Mucosa of rectum (tissue), 2 donors: ENCODE measurements around the gene ARID1B.
A peak's percentile ranks its signal among the peaks of the same experiment; 100 is the strongest.
"Not testable (repeated sequence)": the region's sequence is repeated elsewhere in the genome, so short reads cannot be mapped to it uniquely, and the experiment has no call there.

ENCODE experiments used
- H3K27ac ChIP-seq, 2 donors: one replicate each; pipeline ENCODE4 v1.7.0; 2013; ENCODE audit warnings: inconsistent platforms in 2 of 2, low read depth in 2 of 2, low read length in 2 of 2
- H3K27me3 ChIP-seq, 2 donors: one replicate each; pipeline ENCODE4 v1.7.0; 2013; ENCODE audit warnings: low read length in 2 of 2; ENCODE audit not compliant: control insufficient read depth in 2 of 2, insufficient read depth in 2 of 2
- H3K36me3 ChIP-seq, 2 donors: one replicate each; pipeline ENCODE4 v1.7.0; 2013; ENCODE audit warnings: low read length in 2 of 2; ENCODE audit not compliant: control insufficient read depth in 2 of 2, insufficient read depth in 2 of 2
- H3K4me1 ChIP-seq, 2 donors: one replicate each; pipeline ENCODE4 v1.7.0; 2013; ENCODE audit warnings: low read length in 2 of 2, mild to moderate bottlenecking in 1 of 2; ENCODE audit not compliant: control insufficient read depth in 2 of 2, insufficient read depth in 2 of 2
- H3K4me3 ChIP-seq, 2 donors: one replicate each; pipeline ENCODE4 v1.7.0; 2013; ENCODE audit warnings: low read length in 2 of 2
- H3K9ac ChIP-seq, 2 donors: one replicate each; pipeline ENCODE4 v1.7.0; 2013; ENCODE audit warnings: low read length in 2 of 2, low read depth in 1 of 2, mild to moderate bottlenecking in 1 of 2
- H3K9me3 ChIP-seq, 2 donors: one replicate each; pipeline ENCODE4 v1.7.0; 2013; ENCODE audit warnings: low read length in 2 of 2; ENCODE audit not compliant: control insufficient read depth in 2 of 2
- donor health status: healthy.
- donor health status: Normal muscosa, but diverticular disease.

Gene ARID1B

DNA sequence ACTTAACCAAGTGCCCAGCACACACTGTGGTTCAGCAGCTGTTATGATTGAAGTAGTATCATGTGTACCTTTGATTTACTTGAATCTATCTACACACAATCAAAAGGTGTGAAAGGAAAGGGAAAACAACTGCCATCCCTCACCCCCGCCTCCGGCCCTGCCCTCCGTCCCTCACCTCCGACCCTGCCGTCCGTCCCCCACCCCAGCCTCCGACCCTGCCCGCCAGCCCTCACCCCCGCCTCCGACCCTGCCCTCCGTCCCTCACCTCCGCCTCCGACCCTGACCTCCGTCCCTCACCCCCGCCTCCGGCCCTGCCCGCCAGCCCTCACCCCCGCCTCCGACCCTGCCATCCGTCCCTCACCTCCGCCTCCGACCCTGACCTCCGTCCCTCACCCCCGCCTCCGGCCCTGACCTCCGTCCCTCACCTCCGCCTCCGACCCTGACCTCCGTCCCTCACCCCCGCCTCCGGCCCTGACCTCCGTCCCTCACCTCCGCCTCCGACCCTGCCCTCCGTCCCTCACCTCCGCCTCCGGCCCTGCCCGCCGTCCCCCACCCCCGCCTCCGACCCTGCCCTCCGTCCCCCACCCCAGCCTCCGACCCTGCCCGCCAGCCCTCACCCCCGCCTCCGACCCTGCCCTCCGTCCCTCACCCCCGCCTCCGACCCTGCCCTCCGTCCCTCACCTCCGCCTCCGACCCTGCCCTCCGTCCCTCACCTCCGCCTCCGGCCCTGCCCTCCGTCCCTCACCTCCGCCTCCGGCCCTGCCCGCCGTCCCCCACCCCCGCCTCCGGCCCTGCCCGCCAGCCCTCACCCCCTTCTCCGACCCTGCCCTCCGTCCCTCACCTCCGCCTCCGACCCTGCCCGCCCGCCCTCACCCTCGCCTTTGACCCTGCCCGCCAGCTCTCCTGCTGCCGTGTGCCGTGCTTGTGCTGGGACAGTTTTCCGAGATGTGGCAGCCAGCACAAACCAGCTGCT, 370.2 kb downstream of the ARID1B start:
- H3K36me3 ChIP-seq: peaks cover 15 to 27% of the 10 kb centered on the region in 2 donors
- H3K9ac ChIP-seq, H3K27me3 ChIP-seq, H3K27ac ChIP-seq, H3K4me3 ChIP-seq, H3K4me1 ChIP-seq, H3K9me3 ChIP-seq: not testable (repeated sequence)

DNA sequence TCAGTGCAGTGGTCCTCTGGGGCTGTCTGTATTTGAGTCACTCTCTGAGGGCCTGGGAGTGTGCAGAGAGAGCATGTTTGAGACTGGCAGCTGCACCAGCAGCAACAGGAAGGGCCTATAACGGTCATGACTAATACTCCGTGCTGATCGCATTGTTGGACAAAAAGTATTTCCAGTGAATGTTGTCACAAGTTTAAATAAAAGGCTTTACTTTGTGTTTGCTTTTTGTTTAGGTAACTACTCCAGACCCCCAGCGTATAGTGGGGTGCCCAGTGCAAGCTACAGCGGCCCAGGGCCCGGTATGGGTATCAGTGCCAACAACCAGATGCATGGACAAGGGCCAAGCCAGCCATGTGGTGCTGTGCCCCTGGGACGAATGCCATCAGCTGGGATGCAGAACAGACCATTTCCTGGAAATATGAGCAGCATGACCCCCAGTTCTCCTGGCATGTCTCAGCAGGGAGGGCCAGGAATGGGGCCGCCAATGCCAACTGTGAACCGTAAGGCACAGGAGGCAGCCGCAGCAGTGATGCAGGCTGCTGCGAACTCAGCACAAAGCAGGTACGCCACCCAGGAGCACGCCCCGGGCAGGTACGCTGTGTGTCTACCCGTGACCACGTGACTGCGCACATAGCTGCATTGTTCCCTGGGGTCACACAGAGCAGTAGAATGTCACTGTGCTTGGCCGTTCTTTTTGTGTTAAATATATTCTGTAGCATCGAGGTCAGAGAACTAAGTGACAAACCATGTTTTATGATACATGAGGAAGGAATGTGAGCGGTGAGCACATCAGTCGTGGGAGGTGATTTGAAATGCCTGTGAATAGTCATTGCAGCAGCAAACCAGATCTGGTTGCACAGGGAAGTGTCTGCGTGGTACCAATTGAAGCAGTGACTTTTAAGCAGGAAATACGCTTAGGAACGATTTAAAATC, 371.5 kb downstream of the ARID1B start:
- Histone ChIP-seq H3K9ac (no peak overlapping the region), H3K4me1 (peaks cover 3% of the 10 kb centered on the region in 2 donors), H3K27me3 (no peaks in the 10 kb centered on the region), H3K27ac (peak overlapping the region in 1 of 2 donors; percentile 20), H3K9me3 (no peaks in the 10 kb centered on the region), H3K4me3 (no peak overlapping the region), H3K36me3 (peaks cover 15 to 30% of the 10 kb centered on the region in 2 donors)

DNA sequence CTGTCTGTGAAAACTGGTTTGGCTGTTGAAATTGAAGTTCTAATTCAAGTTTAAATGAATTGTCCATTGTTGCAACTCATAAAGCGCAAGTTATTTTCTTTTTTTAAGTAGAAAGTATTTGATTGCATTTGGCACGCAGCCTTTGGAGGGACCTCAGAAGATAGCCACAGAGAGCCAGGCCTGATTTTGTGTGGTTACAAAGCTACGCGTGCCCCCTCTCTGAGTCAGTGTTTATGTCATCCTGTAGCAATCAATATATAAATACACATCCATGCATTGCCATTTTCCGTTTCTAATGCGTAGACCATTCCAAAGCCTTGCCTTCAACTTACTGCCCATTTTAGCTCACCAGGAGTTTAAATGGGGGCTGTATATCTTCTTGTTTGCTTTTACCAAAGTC, 372.9 kb downstream of the ARID1B start:
- Histone ChIP-seq H3K36me3 (peaks cover 16 to 33% of the 10 kb centered on the region in 2 donors), H3K4me3 (no peak overlapping the region), H3K27ac (no peak overlapping the region), H3K27me3 (no peaks in the 10 kb centered on the region), H3K4me1 (peaks cover 3% of the 10 kb centered on the region in 2 donors), H3K9ac (no peak overlapping the region), H3K9me3 (no peaks in the 10 kb centered on the region)

DNA sequence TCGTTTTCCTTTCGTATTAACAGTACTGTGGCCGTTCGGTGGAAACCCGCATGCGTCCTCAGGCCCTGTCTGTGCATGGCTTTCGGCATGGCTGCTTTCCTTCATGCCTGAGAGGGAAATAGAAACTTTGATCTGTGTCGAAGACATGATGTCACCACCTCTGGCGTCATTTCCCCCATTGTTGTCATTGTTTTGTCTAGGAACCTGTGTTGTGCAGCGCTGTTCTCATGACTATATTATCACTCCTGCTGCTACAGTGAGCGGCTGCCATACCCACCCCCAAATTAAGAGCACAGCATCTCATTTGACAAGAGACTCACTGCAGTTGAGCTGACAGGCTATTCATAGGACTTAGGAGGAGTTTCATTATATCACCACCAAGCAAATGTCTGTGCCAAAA, 373.9 kb downstream of the ARID1B start:
- H3K36me3 ChIP-seq: peaks cover 18 to 34% of the 10 kb centered on the region in 2 donors
- no peak overlapping the region for H3K9ac ChIP-seq
- H3K27me3 ChIP-seq: no peaks in the 10 kb centered on the region
- H3K4me3 ChIP-seq: no peak overlapping the region
- no peaks in the 10 kb centered on the region for H3K9me3 ChIP-seq
- H3K4me1 ChIP-seq: no peaks in the 10 kb centered on the region
- H3K27ac ChIP-seq: no peak overlapping the region

DNA sequence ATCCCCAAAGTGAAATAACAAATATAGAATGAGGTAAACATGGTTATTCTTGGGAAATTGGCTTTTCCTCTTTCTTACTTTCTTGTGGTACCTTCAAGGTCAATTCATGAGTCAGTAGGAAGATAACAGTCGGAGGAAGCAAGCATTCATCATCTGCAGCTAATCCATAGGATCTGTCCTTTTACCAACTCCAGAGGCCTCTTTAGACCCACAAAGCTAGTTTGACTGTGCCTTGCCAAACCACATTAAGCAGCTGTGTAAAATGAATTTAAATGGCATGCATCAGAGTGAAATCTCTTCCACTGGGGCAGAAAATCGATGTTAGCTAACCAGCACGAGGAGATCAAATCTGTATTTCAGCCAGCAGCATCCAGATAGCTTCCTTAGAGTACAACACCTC, 374.8 kb downstream of the ARID1B start:
- no peak overlapping the region for H3K9ac ChIP-seq
- H3K9me3 ChIP-seq: no peaks in the 10 kb centered on the region
- H3K27ac ChIP-seq: no peak overlapping the region
- H3K4me1 ChIP-seq: no peaks in the 10 kb centered on the region
- H3K4me3 ChIP-seq: no peak overlapping the region
- peaks cover 22 to 40% of the 10 kb centered on the region in 2 donors for H3K36me3 ChIP-seq
- H3K27me3 ChIP-seq: no peaks in the 10 kb centered on the region

DNA sequence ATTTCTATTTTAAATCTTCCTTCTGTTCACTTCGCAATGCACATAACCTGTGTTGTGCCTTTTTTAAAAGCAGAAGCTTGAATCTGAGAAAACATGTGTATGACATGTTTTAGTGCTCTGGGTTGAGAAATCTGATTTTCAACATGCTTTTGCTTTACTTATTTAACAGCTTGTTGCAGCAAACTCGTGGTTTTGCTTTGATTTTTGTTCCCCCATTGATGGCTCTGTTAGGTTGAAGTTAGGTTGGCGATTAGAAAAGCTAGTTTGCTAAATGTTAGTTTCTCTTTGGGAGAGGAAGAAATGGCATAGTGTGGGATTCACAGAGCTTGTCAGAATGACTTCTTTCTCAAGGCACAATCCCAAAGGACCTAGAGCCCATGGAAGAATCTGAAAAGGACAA, 375.4 kb downstream of the ARID1B start:
- no peak overlapping the region for H3K4me3 ChIP-seq
- H3K27me3 ChIP-seq: no peaks in the 10 kb centered on the region
- H3K27ac ChIP-seq: no peak overlapping the region
- H3K9me3 ChIP-seq: no peaks in the 10 kb centered on the region
- H3K9ac ChIP-seq: no peak overlapping the region
- peaks cover 24 to 43% of the 10 kb centered on the region in 2 donors for H3K36me3 ChIP-seq
- no peaks in the 10 kb centered on the region for H3K4me1 ChIP-seq

DNA sequence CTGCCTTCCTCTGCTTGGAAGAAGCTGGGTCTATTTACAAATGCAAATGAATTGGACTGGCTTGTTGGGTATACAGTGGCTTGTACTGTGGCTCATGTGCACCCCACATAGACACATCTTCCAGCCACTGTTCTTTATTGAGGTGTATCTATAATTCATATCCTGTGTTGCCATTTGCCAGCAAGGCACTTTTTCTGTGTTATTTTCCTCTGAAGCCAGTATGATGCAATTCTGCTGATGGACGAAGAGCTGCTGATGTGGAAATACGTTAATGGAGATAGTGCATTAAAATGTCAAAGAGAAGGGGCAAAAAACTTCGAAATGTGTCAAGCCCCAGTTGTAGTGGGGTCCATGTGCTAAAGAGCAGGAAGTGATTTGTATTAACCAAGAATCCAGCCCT, 378.6 kb downstream of the ARID1B start:
- no peaks in the 10 kb centered on the region for H3K4me1 ChIP-seq
- H3K9me3 ChIP-seq: no peaks in the 10 kb centered on the region
- no peak overlapping the region for H3K27ac ChIP-seq
- H3K9ac ChIP-seq: no peak overlapping the region
- peaks cover 13 to 27% of the 10 kb centered on the region in 2 donors for H3K36me3 ChIP-seq
- H3K27me3 ChIP-seq: no peaks in the 10 kb centered on the region
- H3K4me3 ChIP-seq: no peak overlapping the region

DNA sequence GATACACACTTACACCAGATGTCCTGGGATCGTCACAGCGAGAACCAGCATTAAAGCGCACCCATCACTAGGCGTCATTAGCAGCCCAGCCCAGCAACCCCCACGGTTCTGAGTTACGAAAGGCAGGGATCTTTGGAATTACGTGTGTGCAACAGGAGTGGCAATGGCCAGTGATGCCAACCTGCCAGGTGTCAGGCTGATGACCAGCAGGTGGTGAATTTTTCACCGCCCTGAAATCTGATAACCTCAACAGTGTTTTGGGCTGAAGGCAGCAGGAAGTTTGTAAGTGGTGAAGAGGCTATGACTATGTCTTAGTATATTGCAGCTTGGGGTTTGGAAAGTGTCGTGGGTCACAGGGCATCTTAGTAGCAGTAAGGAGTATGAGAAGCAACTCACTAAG, 380.1 kb downstream of the ARID1B start:
- Histone ChIP-seq H3K4me3 (no peak overlapping the region), H3K27ac (no peak overlapping the region), H3K36me3 (peaks cover 9 to 19% of the 10 kb centered on the region in 2 donors)

DNA sequence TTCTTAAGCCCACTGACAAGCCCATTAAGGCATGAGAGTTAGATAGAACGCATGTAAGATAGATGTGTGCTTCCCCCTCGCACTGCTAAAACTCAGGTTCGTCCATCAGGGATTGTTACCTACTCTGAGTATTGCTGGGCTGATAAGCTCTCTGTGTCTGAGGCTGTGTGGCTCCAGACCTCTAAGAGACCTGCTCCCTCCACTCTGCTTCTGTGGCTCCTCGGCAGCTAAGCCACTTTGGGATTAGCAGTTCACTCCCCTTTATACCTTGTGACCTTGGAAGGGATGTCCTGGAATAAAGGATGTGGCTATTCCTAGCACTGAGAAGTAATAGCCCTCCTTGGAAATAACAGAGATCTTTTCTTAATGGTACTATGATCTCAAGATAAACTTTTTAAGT, 381.3 kb downstream of the ARID1B start:
- Histone ChIP-seq H3K4me1 (no peaks in the 10 kb centered on the region), H3K36me3 (peaks cover 9 to 17% of the 10 kb centered on the region in 2 donors), H3K9me3 (no peaks in the 10 kb centered on the region), H3K27me3 (no peaks in the 10 kb centered on the region), H3K27ac (no peak overlapping the region), H3K9ac (no peak overlapping the region), H3K4me3 (no peak overlapping the region)

More for the DNA sequence above, 380.1 kb downstream of the ARID1B start:
- H3K27me3 ChIP-seq: no peaks in the 10 kb centered on the region
- no peaks in the 10 kb centered on the region for H3K9me3 ChIP-seq
- no peaks in the 10 kb centered on the region for H3K4me1 ChIP-seq
- no peak overlapping the region for H3K9ac ChIP-seq

DNA sequence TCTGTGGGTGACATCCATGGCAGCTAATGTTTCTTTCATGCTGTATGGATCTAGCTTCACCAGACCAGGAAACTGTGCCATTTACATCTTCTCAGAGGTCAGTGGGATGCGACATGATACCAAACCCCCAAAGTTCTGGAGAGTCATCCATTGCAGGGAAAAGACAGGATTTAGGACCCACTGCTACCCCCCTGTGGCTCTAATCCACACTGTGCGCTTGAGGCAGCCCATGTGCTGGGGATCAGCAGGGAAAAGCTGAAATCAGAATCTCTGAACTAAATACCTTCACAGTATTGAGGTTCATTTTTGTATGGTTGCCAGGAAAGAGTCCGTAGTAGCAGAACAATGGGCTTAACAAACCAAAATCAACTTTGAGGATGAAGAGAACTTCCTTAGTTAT, 381.7 kb downstream of the ARID1B start:
- no peak overlapping the region for H3K9ac ChIP-seq
- H3K4me1 ChIP-seq: no peaks in the 10 kb centered on the region
- peaks cover 9 to 16% of the 10 kb centered on the region in 2 donors for H3K36me3 ChIP-seq
- no peaks in the 10 kb centered on the region for H3K9me3 ChIP-seq
- H3K27me3 ChIP-seq: no peaks in the 10 kb centered on the region
- H3K4me3 ChIP-seq: no peak overlapping the region
- H3K27ac ChIP-seq: no peak overlapping the region
